ENCODE results near the gene INPP5D.
"Not testable (repeated sequence)": the region's sequence is repeated elsewhere in the genome, so short reads cannot be mapped to it uniquely, and the experiment has no call there.

The INPP5D gene

GRCh38 chr2:233152541-233152940 is 92.4 kb downstream of the INPP5D start:
- DNase-seq, result no peak

- DNase-seq, result no peak
These were observed 93.1 kb downstream of the INPP5D start for GRCh38 chr2:233153146-233153798.

DNA sequence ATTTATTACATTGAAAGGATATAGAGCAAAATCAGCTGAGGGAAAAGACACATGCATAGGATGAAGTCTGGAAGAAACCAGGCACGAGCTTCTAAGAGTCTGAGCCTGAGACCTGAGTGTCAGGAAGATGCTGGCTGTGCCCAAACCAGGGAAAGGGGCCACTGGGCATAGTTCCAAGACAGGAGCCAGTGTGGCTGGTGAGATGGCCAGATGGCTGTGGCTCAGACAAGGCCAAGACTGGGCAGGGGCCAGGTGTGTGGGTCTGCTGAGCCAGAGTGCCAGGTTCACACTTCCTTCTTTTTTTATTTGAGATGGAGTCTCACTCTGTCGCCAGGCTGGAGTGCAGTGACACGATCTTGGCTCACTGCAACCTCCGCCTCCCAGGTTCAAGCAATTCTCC is 95.9 kb downstream of the INPP5D start:
- no peak for DNase-seq

DNA sequence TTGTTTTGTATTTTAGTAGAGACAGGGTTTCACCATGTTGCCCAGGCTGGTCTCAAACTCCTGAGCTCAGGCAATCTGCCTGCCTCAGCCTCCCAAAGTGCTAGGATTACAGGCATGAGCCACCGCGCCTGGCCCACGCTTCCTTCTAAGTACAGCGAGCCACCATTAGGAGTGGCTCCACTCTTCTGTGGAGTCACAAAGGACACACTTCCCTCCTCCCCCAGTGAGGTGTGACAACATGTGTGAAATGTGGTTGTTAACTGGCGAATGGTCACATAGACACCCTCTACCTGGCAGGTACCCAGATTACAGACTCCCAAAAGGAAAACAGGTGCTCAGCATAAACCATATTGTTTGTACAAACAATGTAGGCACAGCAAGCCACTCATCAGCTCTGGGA is 96.3 kb downstream of the INPP5D start:
- not testable (repeated sequence) for DNase-seq

- no peak for DNase-seq
These were observed 101.6 kb downstream of the INPP5D start for GRCh38 chr2:233161730-233162129.

GRCh38 chr2:233162770-233163169 is 102.6 kb downstream of the INPP5D start:
- no peak for DNase-seq

DNA sequence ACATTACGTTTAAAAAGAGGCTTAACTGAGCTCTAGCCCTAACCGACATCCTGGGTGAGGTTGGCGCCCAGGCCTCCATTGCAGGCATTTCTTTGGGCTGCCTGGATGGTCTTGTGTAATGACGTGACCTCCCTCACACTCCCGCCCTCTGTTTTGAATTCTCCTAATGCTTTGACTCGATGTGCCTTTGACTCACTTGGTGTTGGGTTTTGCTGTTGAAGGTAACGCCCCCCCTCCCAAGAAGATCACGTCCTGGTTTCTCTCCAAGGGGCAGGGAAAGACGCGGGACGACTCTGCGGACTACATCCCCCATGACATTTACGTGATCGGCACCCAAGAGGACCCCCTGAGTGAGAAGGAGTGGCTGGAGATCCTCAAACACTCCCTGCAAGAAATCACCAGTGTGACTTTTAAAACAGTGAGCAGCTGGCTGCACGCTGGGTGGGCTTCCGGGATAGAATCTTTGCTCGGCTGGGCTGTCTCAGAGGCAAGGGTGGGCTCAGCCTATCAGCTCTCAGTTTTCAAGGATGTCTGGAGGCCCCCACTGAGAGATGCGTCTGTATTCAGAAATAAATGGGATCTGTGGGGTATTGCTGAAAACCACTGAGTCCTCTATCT is 103.5 kb downstream of the INPP5D start:
- no peak for DNase-seq

DNA sequence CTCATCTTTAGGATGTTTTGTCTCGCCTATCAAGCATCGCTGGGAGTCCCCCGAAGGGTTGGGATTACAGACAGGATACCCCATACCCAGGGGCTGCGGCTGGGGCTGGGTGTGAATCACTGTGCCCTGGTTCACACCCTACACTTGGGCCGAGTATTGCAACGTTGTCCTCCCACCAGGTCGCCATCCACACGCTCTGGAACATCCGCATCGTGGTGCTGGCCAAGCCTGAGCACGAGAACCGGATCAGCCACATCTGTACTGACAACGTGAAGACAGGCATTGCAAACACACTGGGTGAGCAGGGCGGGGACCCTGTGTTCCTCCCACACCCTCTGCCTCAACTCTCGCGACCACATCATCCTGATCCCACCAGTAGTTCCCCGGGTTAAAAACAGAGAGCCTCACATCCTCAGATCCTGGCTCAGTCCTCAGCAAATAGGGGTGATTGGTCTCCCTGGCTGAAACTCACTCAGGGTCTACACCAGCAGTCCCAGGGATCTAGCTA is 104.0 kb downstream of the INPP5D start:
- no peak for DNase-seq

DNA sequence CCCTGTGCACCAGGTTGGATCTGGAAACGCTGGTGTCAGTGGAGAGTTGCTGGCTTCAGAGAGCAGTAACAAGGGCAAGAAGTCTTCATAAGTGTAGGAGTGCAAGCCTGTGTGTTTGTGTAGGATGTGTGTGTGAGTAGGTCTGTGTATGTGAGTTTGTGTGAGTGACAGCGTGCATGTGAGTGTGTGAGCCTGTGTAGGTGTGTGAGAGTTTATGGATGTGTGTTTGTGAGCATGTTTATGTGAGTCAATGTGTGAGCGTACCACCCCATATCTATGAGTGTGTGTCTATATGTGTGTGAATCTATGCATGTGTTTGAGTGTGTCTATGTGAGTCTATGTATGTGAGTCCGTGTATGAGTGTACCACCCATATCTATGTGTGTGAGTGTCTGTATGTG is 104.8 kb downstream of the INPP5D start:
- no peak for DNase-seq

DNA sequence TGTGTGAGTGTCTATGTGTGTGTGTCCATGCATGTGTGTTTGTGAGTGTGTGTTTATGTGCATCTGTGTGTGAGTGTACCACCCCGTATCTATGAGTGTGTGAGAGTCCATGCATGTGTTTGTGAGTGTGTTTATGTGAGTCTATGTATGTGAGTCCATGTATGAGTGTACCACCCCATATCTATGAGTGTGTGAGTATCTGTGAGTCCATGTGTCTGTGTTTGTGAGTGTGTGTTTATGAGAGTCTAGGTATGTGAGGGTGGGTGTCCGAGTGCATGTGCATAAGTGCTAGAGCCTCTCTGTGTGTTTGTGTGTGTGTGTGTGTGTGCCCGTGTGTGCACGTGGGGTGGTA is 105.4 kb downstream of the INPP5D start:
- DNase-seq, result no peak

GRCh38 chr2:233165895-233166661 is 105.9 kb downstream of the INPP5D start:
- DNase-seq, result no peak

DNA sequence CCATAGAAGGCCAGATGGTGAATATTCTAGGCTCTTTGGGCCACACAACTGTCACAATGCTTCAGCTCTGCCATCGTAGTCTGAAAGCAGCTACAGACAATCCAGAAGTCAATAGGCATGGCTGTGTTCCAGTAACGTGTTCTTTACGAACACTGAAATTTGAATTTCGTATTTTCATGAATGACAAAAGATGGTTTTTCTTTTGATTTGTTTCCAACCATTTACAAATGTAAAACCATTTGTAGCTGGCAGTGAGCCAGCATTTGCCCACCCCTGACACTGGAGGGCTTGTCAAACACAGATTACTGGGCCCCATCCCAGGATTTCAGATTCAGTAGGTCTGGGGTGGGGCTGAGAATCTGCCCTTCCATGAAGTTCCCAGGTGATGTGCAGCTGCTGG is 108.3 kb downstream of the INPP5D start:
- no peak for DNase-seq

GRCh38 chr2:233168919-233169318 is 108.8 kb downstream of the INPP5D start:
- no peak for DNase-seq

DNA sequence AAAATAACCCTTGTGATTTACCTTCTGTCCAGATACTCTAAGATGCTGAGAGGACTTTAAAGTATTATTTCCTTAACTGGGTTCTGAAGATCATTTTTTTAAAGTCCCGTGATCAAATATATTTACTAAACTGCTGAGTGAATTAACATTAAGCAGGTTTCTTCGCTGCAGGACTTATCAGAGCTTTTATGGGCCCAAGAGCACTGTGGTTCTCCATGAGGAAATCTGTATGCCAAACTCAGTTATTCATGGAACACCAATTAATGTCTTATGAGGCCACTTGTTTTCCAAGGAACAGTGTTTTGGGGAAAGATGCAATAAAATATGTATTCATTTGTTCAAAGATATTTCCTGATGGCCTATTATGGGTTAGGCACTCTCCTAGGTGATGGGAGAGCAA is 111.2 kb downstream of the INPP5D start:
- DNase-seq, result no peak

DNA sequence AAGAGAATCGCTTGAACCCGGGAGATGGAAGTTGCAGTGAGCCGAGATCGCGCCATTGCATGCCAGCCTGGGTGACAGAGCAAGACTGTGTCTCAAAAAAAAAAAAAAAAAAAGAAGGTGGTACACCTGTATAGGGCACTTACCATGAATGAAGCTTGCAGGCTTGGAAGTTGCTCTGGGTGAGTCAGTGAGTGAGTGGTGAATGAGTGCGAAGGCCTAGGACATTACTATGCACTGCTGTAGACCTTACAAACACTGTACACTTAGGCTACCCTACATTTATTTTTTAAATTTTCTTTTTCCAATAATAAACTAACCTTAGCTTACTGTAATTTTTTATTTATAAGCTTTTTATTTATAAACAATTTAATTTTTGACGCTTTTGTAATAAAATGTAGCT is 113.0 kb downstream of the INPP5D start:
- DNase-seq, result no peak

- no peak for DNase-seq
These were observed 114.0 kb downstream of the INPP5D start for GRCh38 chr2:233174137-233174536.

DNA sequence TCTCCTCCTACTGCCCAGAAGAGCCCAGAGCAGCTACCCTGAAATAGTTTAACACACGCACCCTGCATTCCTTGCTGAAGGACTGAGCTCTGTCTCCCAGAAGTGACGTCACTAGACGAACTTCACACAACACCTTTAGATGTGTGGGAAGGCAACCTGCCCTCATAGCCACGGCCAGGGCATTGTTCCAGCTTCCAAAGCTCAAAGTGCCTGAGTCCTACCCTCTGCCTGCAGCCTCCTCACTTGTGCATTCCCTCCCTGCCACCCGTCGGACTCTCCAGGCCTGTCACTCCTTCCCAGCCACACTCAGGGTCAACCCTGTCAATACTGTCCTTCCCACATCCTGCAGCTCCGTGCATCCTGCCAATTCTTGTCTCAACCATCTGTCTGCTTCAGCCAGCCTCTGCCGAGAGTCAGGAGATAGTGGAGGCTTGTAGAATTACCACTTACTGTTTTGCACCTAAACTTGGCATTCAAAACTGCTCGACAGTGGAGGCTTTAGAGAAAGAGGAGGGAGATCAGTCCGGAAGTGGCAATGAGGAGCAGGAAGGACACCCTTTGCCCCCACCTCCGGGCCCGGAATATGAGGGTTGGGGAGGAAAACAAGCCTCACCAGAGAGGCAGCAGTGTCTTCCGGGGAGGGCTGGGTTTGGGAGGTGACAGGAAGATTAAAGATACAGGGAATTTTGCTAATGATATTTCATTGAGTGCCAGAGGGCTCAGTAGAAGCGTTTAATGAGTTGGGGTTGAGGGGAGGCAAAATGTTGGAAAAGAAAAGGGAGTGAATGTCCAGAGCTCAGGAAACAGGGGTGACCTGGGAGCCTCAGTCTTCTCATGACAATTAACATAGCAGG is 119.1 kb downstream of the INPP5D start:
- DNase-seq, result no peak

- DNase-seq, result no peak
These were observed 119.8 kb downstream of the INPP5D start for GRCh38 chr2:233179848-233180366.

DNA sequence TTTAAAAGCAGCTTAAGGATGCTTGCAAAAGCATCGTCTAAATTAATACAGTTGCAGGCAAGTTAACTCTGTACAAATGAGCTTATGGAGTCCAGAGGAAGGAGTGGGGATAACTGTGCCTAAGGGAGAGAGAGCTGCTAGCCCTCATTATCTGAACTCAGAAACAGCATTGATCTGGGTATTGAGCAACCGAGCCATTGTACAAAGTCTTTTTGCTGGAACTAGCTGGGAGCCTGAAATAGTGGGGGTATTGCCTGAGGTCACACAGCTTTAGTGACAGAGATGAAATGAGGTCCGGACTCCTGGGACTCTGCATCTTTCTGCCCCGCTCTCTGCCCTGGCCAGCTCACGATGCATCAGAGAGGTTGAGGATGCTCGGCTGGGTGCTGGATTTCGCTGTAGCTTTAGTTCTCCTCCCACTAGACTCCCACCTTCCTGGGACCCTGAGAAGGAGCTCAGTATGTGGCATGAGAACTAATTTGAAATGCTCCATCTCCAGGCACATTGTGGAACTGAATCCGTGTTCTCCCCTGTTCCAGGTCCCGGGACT is 123.8 kb downstream of the INPP5D start:
- no peak for DNase-seq

DNA sequence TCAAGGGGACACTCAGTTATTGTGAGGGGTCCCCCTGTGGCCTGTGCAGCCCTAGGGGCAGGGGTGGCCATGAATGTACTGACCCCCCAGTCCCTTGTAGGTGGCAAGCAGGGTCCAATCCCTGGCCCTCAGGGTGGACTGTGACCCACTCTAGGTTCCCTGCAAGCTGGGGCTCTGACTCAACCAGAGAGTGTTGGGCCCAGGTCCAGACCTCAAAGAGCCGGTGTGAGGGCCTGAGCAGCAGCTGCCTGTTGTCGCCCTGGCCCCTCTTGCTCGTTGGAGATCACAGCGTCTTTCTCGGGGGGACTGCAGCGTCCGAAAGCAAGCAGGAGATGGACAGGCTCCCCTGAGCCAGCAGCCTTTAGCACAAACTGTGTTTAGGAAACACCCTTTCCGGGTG is 124.5 kb downstream of the INPP5D start:
- DNase-seq, result no peak

- no peak for DNase-seq
These were observed 125.2 kb downstream of the INPP5D start for GRCh38 chr2:233185330-233185729.

DNA sequence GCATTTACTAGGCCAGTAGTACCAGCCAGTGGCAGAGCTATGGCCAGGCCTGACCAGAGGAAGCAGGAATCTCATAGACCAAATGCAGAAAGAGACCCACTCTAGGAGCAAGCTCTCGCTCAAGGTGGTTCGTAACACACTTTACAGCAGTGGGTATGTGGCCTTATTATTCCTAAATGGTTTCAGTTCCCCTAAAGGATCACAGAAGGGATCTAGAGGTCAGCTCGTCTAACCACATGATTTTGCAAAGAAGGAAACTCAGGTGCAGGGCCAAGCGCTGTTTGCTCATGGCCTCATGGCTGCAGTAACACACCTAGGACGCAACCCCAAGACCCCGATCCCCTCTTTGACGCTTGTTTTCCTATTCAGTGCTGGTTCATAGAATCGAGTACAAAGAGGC is 125.8 kb downstream of the INPP5D start:
- DNase-seq, result no peak

DNA sequence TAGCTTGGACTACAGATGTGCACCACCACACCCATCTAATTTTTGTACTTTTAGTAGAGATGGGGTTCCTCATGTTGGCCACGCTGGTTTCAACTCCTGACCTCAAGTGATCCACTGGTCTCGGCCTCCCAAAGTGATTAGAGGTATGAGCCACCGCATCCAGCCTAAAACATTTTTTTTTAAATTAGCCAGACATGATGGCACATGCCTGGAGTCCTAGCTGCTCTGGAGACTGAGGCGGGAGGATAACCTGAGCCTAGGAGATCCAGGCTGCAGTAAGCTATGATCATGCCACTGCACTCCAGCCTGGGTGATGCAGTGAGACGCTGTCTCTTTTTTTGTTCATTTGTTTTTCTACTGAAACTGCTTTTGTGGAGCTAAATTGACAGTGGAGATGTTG is 126.7 kb downstream of the INPP5D start:
- no peak for DNase-seq
